ENCODE data around the gene PHKA1. TPM values are rescaled to one million over a fixed set of nuclear protein-coding genes. Genes with fewer than 3 reads are reported as not detected.
"Not testable (repeated sequence)": the region's sequence is repeated elsewhere in the genome, so short reads cannot be mapped to it uniquely, and the experiment has no call there.

PHKA1 gene
- polyA plus RNA-seq, 2 donors: 2.8 to 3.3 TPM

DNA sequence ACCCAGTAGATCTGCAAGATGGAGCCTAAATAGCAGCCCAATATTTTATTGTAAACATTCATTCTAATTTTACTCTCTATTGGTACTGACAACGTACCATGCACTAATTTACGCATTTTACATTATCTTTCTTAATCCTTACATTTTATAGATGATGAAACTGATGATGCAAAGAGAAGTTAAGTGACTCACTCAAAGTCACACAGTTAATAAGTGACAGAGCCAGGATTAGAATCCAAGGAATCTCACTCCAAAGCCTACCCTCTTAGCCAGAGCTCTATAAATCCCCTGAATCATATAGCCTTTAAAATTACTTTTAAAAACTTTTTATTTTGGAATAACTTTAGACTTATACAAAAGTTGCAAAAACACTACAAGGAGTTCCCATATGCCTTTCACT lies 37.6 kb downstream of the PHKA1 start:
- no peak overlapping the region for H3K4me3 ChIP-seq (ENCODE audit: low read depth in 1 of 2, low read length in 2 of 2)
- H3K27me3 ChIP-seq (ENCODE audit: control insufficient read depth in 1 of 2, insufficient read depth in 2 of 2, low read length in 2 of 2): no peaks in the 10 kb centered on the region
- no peaks in the 10 kb centered on the region for H3K36me3 ChIP-seq (ENCODE audit: control insufficient read depth in 2 of 2, insufficient read depth in 2 of 2, low read length in 1 of 2)
- WGBS, 2 donors: 72 to 87% methylated on average over 2 of the region's 2 CpGs
- no peaks in the 10 kb centered on the region for H3K4me1 ChIP-seq (ENCODE audit: control insufficient read depth in 2 of 2, insufficient read depth in 2 of 2, low read length in 1 of 2)
- H3K9me3 ChIP-seq (ENCODE audit: control insufficient read depth in 2 of 2, insufficient read depth in 1 of 2, low read depth in 1 of 2, low read length in 1 of 2): no peaks in the 10 kb centered on the region
- no peak overlapping the region for H3K27ac ChIP-seq (ENCODE audit: low read depth in 2 of 2, low read length in 1 of 2)

- H3K27me3 ChIP-seq (ENCODE audit: control insufficient read depth in 1 of 2, insufficient read depth in 2 of 2, low read length in 2 of 2); H3K4me3 ChIP-seq (ENCODE audit: low read depth in 1 of 2, low read length in 2 of 2); H3K27ac ChIP-seq (ENCODE audit: low read depth in 2 of 2, low read length in 1 of 2); H3K36me3 ChIP-seq (ENCODE audit: control insufficient read depth in 2 of 2, insufficient read depth in 2 of 2, low read length in 1 of 2); H3K4me1 ChIP-seq (ENCODE audit: control insufficient read depth in 2 of 2, insufficient read depth in 2 of 2, low read length in 1 of 2); H3K9me3 ChIP-seq (ENCODE audit: control insufficient read depth in 2 of 2, insufficient read depth in 1 of 2, low read depth in 1 of 2, low read length in 1 of 2): not testable (repeated sequence)
- WGBS, 2 donors: 82 to 100% methylated on average over 1 of the region's 1 CpG
Measured at GRCh38 chrX:72673951-72674350, 40.2 kb downstream of the PHKA1 start.

DNA sequence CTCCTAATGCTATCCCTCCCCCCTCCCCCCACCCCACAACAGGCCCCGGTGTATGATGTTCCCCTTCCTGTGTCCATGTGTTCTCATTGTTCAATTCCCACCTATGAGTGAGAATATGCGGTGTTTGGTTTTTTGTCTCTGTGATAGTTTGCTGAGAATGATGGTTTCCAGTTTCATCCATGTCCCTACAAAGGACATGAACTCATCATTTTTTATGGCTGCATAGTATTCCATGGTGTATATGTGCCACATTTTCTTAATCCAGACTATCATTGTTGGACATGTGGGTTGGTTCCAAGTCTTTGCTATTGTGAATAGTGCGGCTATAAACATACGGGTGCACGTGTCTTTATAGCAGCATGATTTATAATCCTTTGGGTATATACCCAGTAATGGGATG lies 44.6 kb downstream of the PHKA1 start:
- not testable (repeated sequence) for H3K27me3 ChIP-seq (ENCODE audit: control insufficient read depth in 1 of 2, insufficient read depth in 2 of 2, low read length in 2 of 2); H3K36me3 ChIP-seq (ENCODE audit: control insufficient read depth in 2 of 2, insufficient read depth in 2 of 2, low read length in 1 of 2); H3K4me3 ChIP-seq (ENCODE audit: low read depth in 1 of 2, low read length in 2 of 2); H3K4me1 ChIP-seq (ENCODE audit: control insufficient read depth in 2 of 2, insufficient read depth in 2 of 2, low read length in 1 of 2); H3K9me3 ChIP-seq (ENCODE audit: control insufficient read depth in 2 of 2, insufficient read depth in 1 of 2, low read depth in 1 of 2, low read length in 1 of 2); H3K27ac ChIP-seq (ENCODE audit: low read depth in 2 of 2, low read length in 1 of 2)
- 98% methylated on average over 3 to 4 of the region's 5 CpGs for WGBS, 2 donors

GRCh38 chrX:72666451-72666850 lies 47.7 kb downstream of the PHKA1 start:
- H3K4me3 ChIP-seq (ENCODE audit: low read depth in 1 of 2, low read length in 2 of 2): no peak overlapping the region
- peaks cover 0 to 3% of the 10 kb centered on the region in 2 donors for H3K36me3 ChIP-seq (ENCODE audit: control insufficient read depth in 2 of 2, insufficient read depth in 2 of 2, low read length in 1 of 2)
- no peak overlapping the region for H3K27ac ChIP-seq (ENCODE audit: low read depth in 2 of 2, low read length in 1 of 2)
- H3K27me3 ChIP-seq (ENCODE audit: control insufficient read depth in 1 of 2, insufficient read depth in 2 of 2, low read length in 2 of 2): no peaks in the 10 kb centered on the region
- no peaks in the 10 kb centered on the region for H3K4me1 ChIP-seq (ENCODE audit: control insufficient read depth in 2 of 2, insufficient read depth in 2 of 2, low read length in 1 of 2)
- H3K9me3 ChIP-seq (ENCODE audit: control insufficient read depth in 2 of 2, insufficient read depth in 1 of 2, low read depth in 1 of 2, low read length in 1 of 2): no peaks in the 10 kb centered on the region

DNA sequence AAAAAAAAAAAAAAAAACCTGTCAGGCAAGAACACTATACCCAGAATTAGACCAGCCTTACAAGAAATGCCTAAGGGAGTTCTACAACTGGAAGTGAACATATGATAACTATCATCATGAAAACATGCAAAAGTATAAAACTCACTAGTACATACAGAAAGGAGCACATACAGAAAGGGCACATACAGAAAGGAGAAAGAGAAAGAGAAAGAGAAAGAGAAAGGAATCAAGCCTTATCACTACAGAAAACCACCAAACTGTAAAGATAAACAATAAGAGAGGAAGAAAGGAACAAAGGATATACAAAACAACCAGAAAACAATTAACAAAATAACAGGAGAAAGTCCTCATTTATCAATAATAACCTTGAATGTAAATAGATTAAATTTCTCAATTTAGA lies 50.4 kb downstream of the PHKA1 start:
- H3K4me1 ChIP-seq (ENCODE audit: control insufficient read depth in 2 of 2, insufficient read depth in 2 of 2, low read length in 1 of 2): no peaks in the 10 kb centered on the region

DNA sequence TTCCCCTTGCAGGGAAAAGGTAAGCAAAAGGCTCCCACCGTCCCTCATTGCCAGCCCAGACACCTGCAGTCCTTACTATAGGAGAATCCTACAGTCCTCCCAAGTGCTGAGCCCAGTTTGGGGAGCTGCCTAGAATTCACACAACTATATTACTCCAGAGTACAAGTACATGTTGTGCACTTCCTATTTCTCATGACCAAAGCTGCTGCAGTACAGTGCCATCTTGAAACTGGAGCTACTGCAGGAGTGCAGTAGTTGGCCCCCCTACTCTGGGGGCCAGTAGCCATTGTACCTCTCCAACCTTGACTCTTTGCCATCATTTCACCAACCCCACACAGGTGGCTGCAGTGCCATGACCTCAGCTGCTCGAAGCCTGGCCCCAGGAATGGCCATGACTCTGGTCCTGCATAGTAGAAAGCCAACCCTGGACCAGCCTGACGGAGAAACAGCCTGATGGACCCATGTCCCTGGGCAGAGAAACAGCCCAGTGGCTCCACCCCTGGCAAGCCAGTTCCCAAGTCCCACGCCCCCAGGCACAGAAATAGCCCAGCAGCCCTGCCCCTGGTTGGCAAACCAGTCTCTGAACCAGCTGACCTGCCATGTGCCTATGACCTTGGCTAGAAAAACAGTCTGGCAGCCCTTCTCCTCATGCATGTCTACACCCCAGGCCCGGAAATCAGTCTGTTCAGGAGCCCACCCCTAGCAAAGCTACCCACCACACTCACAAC lies 51.9 kb downstream of the PHKA1 start:
- Histone ChIP-seq H3K27me3 (ENCODE audit: control insufficient read depth in 1 of 2, insufficient read depth in 2 of 2, low read length in 2 of 2) (no peaks in the 10 kb centered on the region), H3K27ac (ENCODE audit: low read depth in 2 of 2, low read length in 1 of 2) (no peak overlapping the region), H3K9me3 (ENCODE audit: control insufficient read depth in 2 of 2, insufficient read depth in 1 of 2, low read depth in 1 of 2, low read length in 1 of 2) (no peaks in the 10 kb centered on the region), H3K4me1 (ENCODE audit: control insufficient read depth in 2 of 2, insufficient read depth in 2 of 2, low read length in 1 of 2) (no peaks in the 10 kb centered on the region), H3K4me3 (ENCODE audit: low read depth in 1 of 2, low read length in 2 of 2) (no peak overlapping the region), H3K36me3 (ENCODE audit: control insufficient read depth in 2 of 2, insufficient read depth in 2 of 2, low read length in 1 of 2) (peaks cover 0 to 3% of the 10 kb centered on the region in 2 donors)
- 63 to 91% methylated on average over 5 of the region's 5 CpGs for WGBS, 2 donors

More for the DNA sequence above, 50.4 kb downstream of the PHKA1 start:
- H3K4me3 ChIP-seq (ENCODE audit: low read depth in 1 of 2, low read length in 2 of 2): no peak overlapping the region
- no peaks in the 10 kb centered on the region for H3K27me3 ChIP-seq (ENCODE audit: control insufficient read depth in 1 of 2, insufficient read depth in 2 of 2, low read length in 2 of 2)
- H3K36me3 ChIP-seq (ENCODE audit: control insufficient read depth in 2 of 2, insufficient read depth in 2 of 2, low read length in 1 of 2): peaks cover 0 to 3% of the 10 kb centered on the region in 2 donors
- H3K9me3 ChIP-seq (ENCODE audit: control insufficient read depth in 2 of 2, insufficient read depth in 1 of 2, low read depth in 1 of 2, low read length in 1 of 2): no peaks in the 10 kb centered on the region
- H3K27ac ChIP-seq (ENCODE audit: low read depth in 2 of 2, low read length in 1 of 2): no peak overlapping the region

DNA sequence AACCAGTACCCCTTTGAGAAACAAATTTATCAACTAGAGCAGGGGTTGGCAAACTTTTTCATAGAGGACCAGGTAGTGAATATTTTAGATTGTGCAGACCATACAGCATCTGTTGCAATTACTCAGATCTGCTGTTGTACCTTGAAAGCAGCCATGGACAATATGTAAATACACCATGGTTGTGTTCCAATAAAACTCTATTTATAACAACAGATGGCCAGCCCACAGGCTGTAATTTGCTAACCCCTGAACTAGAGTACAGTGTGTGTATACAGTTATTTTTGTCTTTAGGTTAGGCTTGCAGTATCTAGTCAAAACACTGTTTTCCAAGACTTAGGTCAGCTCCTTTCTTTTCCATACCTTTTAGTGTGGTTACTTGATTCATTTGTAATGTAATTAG lies 54.4 kb downstream of the PHKA1 start:
- no peaks in the 10 kb centered on the region for H3K9me3 ChIP-seq (ENCODE audit: control insufficient read depth in 2 of 2, insufficient read depth in 1 of 2, low read depth in 1 of 2, low read length in 1 of 2)
- no peak overlapping the region for H3K4me3 ChIP-seq (ENCODE audit: low read depth in 1 of 2, low read length in 2 of 2)
- no peaks in the 10 kb centered on the region for H3K4me1 ChIP-seq (ENCODE audit: control insufficient read depth in 2 of 2, insufficient read depth in 2 of 2, low read length in 1 of 2)
- H3K36me3 ChIP-seq (ENCODE audit: control insufficient read depth in 2 of 2, insufficient read depth in 2 of 2, low read length in 1 of 2): peaks cover 0 to 3% of the 10 kb centered on the region in 2 donors
- no peaks in the 10 kb centered on the region for H3K27me3 ChIP-seq (ENCODE audit: control insufficient read depth in 1 of 2, insufficient read depth in 2 of 2, low read length in 2 of 2)
- no peak overlapping the region for H3K27ac ChIP-seq (ENCODE audit: low read depth in 2 of 2, low read length in 1 of 2)

- no peak overlapping the region for H3K27ac ChIP-seq (ENCODE audit: low read depth in 2 of 2, low read length in 1 of 2)
- WGBS, 2 donors: 41 to 58% methylated on average over 1 of the region's 1 CpG
- no peaks in the 10 kb centered on the region for H3K9me3 ChIP-seq (ENCODE audit: control insufficient read depth in 2 of 2, insufficient read depth in 1 of 2, low read depth in 1 of 2, low read length in 1 of 2)
- no peaks in the 10 kb centered on the region for H3K27me3 ChIP-seq (ENCODE audit: control insufficient read depth in 1 of 2, insufficient read depth in 2 of 2, low read length in 2 of 2)
- no peak overlapping the region for H3K4me3 ChIP-seq (ENCODE audit: low read depth in 1 of 2, low read length in 2 of 2)
- H3K36me3 ChIP-seq (ENCODE audit: control insufficient read depth in 2 of 2, insufficient read depth in 2 of 2, low read length in 1 of 2): no peaks in the 10 kb centered on the region
- no peaks in the 10 kb centered on the region for H3K4me1 ChIP-seq (ENCODE audit: control insufficient read depth in 2 of 2, insufficient read depth in 2 of 2, low read length in 1 of 2)
Measured at GRCh38 chrX:72652082-72652481, 62.0 kb downstream of the PHKA1 start.

DNA sequence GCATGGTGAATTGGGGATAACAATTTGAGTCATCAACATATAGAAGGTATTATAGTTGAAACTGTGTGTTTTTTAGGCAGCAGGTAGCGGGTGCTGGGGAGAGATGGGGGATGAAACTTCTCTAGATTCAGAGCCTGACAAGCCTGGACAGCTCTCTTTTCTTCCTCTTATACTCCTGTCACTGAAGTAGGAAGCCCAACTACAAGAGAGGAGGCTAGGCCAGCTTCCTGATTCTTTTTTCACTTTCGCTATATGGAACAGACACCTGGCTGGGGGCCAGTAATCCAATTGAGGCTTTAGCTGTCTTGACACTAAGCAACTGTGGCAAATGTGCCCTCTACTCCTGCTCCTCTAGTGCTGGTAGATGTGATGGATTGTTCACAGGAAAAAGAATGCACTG lies 69.2 kb downstream of the PHKA1 start:
- H3K4me1 ChIP-seq (ENCODE audit: control insufficient read depth in 2 of 2, insufficient read depth in 2 of 2, low read length in 1 of 2): no peaks in the 10 kb centered on the region
- H3K27me3 ChIP-seq (ENCODE audit: control insufficient read depth in 1 of 2, insufficient read depth in 2 of 2, low read length in 2 of 2): peaks cover 0 to 7% of the 10 kb centered on the region in 2 donors
- no peaks in the 10 kb centered on the region for H3K36me3 ChIP-seq (ENCODE audit: control insufficient read depth in 2 of 2, insufficient read depth in 2 of 2, low read length in 1 of 2)
- no peak overlapping the region for H3K4me3 ChIP-seq (ENCODE audit: low read depth in 1 of 2, low read length in 2 of 2)
- no peaks in the 10 kb centered on the region for H3K9me3 ChIP-seq (ENCODE audit: control insufficient read depth in 2 of 2, insufficient read depth in 1 of 2, low read depth in 1 of 2, low read length in 1 of 2)
- no peak overlapping the region for H3K27ac ChIP-seq (ENCODE audit: low read depth in 2 of 2, low read length in 1 of 2)
- 54 to 64% methylated on average over 2 of the region's 2 CpGs for WGBS, 2 donors

DNA sequence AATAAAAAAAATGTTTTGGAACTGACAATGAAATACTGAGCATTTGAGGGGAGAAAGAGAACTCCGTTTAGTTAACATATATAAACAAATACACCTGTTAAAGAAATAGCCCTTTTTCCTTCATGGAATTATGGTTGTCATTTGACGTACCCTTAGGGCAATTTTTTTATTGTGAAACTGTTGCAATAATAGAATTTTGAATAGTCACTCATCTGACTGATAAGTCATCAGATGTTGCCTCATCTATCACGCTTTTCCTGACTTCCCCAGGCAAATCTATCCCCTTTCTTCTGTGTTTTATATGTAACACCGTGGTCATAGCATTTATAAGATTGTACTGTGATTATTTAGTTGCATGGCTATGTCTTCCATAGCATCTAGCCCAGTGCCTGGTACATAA lies 72.5 kb downstream of the PHKA1 start:
- WGBS, 2 donors: 65 to 85% methylated on average over 4 of the region's 4 CpGs
- no peak overlapping the region for H3K4me3 ChIP-seq (ENCODE audit: low read depth in 1 of 2, low read length in 2 of 2)
- no peaks in the 10 kb centered on the region for H3K36me3 ChIP-seq (ENCODE audit: control insufficient read depth in 2 of 2, insufficient read depth in 2 of 2, low read length in 1 of 2)
- H3K4me1 ChIP-seq (ENCODE audit: control insufficient read depth in 2 of 2, insufficient read depth in 2 of 2, low read length in 1 of 2): no peaks in the 10 kb centered on the region
- H3K27me3 ChIP-seq (ENCODE audit: control insufficient read depth in 1 of 2, insufficient read depth in 2 of 2, low read length in 2 of 2): peaks cover 0 to 7% of the 10 kb centered on the region in 2 donors
- no peak overlapping the region for H3K27ac ChIP-seq (ENCODE audit: low read depth in 2 of 2, low read length in 1 of 2)
- no peaks in the 10 kb centered on the region for H3K9me3 ChIP-seq (ENCODE audit: control insufficient read depth in 2 of 2, insufficient read depth in 1 of 2, low read depth in 1 of 2, low read length in 1 of 2)
